ENCODE data around the gene KANK2. TPM values are rescaled to one million over a fixed set of nuclear protein-coding genes. Genes with fewer than 3 reads are reported as not detected.

The KANK2 gene
- total RNA-seq, 1 donor from 2014 or later = 42.9 TPM

DNA sequence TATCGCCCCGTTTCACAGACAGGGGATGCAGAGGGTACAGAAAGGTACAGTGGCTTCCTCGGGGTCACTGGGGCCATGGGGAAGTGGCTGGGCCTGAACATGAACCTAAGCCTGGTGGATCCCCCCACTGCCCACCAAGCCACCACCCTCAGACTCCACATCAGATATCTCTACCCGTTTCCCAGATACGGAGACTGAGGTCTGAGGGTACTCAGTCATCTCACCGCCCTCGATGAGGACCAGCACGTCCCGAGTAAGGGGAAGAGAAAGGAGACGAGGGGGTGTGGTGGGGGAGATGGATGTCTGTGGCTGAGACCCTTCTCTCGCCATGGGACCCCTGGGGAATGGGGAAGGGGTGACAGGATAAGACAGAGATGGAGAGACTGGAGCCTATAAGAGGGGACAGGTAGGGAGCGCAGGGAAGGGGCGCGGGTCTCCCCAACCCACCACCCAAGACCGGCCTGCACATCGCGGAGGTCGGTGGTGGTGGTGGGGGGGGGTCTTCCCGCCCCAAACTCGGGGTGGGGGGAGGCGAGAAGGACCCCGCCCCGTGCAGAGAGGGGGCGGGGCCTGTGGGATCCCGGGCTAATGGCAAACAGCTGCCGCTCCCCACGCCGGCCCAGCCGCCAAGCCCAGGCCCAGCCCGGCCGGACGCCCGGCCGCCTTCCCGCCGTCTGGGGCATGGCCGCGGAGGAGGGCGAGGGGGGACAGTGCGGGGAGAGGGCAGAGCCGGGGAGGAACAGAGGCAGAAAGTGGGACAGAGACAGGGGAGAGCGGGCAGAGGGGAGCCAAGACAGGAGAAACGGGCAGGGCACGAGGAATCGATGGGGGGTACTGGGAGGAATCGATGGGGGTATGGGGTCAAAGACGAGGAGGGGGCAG, 698 bp downstream of the KANK2 start:
- no peaks in the 10 kb centered on the region for H3K27me3 ChIP-seq (ENCODE audit: control insufficient read depth, insufficient read depth, low read length)
- no peak for DNase-seq (ENCODE audit: low read depth)
- TF ChIP-seq, protein P1, sequence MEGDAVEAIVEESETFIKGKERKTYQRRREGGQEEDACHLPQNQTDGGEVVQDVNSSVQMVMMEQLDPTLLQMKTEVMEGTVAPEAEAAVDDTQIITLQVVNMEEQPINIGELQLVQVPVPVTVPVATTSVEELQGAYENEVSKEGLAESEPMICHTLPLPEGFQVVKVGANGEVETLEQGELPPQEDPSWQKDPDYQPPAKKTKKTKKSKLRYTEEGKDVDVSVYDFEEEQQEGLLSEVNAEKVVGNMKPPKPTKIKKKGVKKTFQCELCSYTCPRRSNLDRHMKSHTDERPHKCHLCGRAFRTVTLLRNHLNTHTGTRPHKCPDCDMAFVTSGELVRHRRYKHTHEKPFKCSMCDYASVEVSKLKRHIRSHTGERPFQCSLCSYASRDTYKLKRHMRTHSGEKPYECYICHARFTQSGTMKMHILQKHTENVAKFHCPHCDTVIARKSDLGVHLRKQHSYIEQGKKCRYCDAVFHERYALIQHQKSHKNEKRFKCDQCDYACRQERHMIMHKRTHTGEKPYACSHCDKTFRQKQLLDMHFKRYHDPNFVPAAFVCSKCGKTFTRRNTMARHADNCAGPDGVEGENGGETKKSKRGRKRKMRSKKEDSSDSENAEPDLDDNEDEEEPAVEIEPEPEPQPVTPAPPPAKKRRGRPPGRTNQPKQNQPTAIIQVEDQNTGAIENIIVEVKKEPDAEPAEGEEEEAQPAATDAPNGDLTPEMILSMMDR (IDR thresholded peaks at IDR 0.05; ENCODE audit: insufficient read depth, low read length, poor library complexity, severe bottlenecking) = no peak
- H3K36me3 ChIP-seq (ENCODE audit: control insufficient read depth, insufficient read depth, low read length) = no peaks in the 10 kb centered on the region
- H3K4me3 ChIP-seq (ENCODE audit: low read depth, low read length) = peak overlapping the region; percentile 90

DNA sequence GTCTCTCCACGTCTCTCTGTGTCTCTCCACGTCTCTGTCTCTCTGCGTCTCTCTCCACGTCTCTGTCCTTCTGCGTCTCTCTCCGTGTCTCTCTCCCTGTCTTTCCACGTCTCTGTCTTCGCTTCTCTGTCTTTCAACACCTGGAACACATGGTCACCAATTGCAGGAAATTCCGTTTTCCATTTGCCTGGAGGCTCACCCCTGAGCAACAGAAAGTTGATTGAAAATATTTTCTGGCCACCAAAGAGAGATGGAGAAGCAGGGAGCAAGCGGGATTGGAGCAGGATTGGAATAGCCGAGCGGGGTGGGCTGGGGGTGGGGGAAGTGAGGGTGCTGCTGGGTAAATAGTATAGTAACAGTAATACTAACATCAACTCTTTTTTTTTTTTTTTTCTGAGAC, 1.7 kb downstream of the KANK2 start:
- no peak for DNase-seq (ENCODE audit: low read depth)
- TF ChIP-seq, protein P1 (IDR thresholded peaks at IDR 0.05; ENCODE audit: insufficient read depth, low read length, poor library complexity, severe bottlenecking) = no peak
- Histone ChIP-seq H3K27me3 (ENCODE audit: control insufficient read depth, insufficient read depth, low read length) (no peaks in the 10 kb centered on the region), H3K4me3 (ENCODE audit: low read depth, low read length) (no peak overlapping the region), H3K36me3 (ENCODE audit: control insufficient read depth, insufficient read depth, low read length) (no peaks in the 10 kb centered on the region)

DNA sequence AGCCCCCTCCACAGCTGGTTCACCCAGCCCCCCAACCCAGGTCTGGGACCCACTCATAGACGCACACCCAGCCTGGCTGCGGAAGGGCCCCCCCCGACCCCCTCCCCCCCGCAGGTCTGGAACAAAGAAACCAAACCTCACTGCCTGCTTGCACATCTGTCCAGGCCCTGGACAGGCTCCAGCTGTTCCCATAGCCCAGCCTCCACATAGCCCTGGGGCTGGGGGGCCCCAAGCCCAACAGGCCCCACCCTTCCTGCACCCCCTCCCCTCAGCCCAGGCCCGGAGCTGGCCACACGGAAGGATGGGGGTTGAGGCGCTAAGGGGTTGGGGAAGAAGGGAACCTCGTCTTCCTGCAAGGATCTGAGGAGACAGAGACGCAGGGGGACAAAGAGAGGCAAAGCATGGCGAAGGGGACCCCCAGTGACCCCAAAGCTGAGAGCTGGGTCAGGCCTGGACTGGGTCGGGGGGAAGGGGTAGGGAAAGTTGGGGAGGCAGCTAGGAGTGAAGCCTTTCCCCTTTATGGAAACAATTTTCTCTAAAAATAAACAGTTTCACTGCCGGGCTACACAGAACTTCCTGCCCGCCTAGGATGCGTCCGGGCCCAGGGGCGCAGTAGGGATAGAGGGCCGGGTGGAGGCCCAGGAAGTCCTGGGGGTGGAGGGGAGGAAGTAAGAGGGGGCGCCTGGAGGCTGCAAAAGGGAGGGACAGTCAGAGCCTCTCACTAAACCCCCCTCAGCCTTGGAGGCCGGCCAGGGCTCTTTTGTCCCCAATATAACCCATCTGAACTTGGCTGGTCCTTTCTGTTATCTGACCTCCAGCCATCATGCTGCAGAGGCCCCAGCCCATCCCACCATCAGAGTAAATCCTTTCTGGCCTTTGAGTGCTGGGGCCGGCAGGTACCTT, 2.4 kb downstream of the KANK2 start:
- TF ChIP-seq, protein P1 (IDR thresholded peaks at IDR 0.05; ENCODE audit: insufficient read depth, low read length, poor library complexity, severe bottlenecking) = no peak
- Histone ChIP-seq H3K27me3 (ENCODE audit: control insufficient read depth, insufficient read depth, low read length) (no peaks in the 10 kb centered on the region), H3K4me3 (ENCODE audit: low read depth, low read length) (no peak overlapping the region), H3K36me3 (ENCODE audit: control insufficient read depth, insufficient read depth, low read length) (no peaks in the 10 kb centered on the region)
- no peak for DNase-seq (ENCODE audit: low read depth)

DNA sequence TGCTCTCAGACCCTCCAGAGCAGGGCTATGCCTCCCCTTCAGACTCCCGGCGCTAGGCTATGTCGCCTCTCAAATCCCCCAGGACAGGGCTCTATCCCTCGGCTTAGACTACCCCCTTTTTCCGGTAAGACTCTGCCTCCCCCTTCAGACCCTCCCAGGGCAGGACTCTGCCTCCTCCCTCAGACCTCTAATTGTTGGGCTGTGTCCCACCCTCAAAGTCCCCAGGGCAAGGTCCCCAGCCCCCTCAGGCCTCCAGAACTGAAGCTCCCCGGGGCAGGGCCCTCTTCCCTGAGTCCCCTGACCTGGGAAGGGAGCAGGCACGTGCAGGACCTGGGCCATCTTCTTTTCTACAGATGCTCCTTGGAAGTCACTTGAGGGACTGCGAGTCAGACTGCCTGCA, 3.2 kb downstream of the KANK2 start:
- no peak overlapping the region for H3K4me3 ChIP-seq (ENCODE audit: low read depth, low read length)

DNA sequence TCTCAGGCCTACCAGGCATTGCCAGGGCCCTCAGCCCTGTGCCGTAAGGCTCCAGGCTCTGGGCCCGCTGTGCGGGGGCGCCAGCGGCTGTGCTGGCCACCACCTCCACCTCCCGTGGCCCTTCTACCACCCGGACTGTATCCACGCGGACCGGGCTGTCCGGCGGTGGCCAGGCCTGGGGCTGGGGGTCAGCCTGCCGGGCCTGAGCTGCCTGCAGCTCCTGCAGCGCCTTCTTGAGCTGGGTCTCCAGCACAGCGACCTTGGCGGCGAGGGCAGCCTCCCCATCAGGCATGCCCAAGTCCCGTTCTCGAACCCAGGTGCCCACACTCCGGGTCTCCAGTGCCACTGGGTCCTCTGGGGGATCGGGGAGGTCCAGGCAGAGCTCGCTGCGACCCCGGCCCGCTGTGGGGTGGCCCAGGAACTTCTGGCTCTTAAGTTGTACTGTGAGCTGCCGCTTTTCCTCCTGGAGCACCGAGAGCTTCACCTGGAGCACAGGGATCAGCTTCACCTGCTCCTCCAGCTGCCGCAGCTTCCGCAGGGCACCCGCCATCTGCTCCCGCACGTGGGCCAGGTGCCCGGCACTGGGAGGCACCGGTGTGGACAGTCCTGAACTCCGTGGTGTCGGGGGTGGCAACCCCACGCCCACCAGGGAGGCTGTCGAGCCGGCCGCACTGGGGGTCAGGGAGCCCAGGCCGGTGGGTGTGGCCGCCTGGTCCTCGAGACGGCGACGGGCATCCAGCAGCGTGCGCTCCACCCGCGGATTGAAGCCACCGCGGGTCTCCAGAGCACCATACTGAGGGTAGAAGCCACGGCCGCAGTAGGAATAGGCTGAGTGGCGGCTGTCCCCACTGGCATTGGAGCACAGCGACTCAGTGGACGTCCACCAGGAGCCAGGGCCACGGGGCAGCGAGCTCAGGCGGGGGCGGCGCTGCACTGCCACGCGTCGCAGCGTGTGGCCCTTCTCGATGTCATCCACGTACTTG, 4.1 kb downstream of the KANK2 start:
- no peaks in the 10 kb centered on the region for H3K36me3 ChIP-seq (ENCODE audit: control insufficient read depth, insufficient read depth, low read length)
- TF ChIP-seq, protein P1 (IDR thresholded peaks at IDR 0.05; ENCODE audit: insufficient read depth, low read length, poor library complexity, severe bottlenecking) = no peak
- no peak for DNase-seq (ENCODE audit: low read depth)
- no peaks in the 10 kb centered on the region for H3K27me3 ChIP-seq (ENCODE audit: control insufficient read depth, insufficient read depth, low read length)
- no peak overlapping the region for H3K4me3 ChIP-seq (ENCODE audit: low read depth, low read length)

More for the DNA sequence above, 3.2 kb downstream of the KANK2 start:
- TF ChIP-seq, protein P1 (IDR thresholded peaks at IDR 0.05; ENCODE audit: insufficient read depth, low read length, poor library complexity, severe bottlenecking) = no peak
- no peak for DNase-seq (ENCODE audit: low read depth)
- Histone ChIP-seq H3K27me3 (ENCODE audit: control insufficient read depth, insufficient read depth, low read length) (no peaks in the 10 kb centered on the region), H3K36me3 (ENCODE audit: control insufficient read depth, insufficient read depth, low read length) (no peaks in the 10 kb centered on the region)

Data from kidney epithelial cell (primary cell).